Stimulated activated naive CD8-positive, alpha-beta T cell treated with anti-CD3 and anti-CD28 coated beads, Interleukin-15, Interleukin-2, amounts not matched to agents 100 ng/mL and 50 ng/mL, for 24 hours (primary cell): ENCODE results near the gene MORN4.
"Not testable (repeated sequence)": the region's sequence is repeated elsewhere in the genome, so short reads cannot be mapped to it uniquely, and the experiment has no call there.

Experiments
- H3K27ac Mint-ChIP-seq: one replicate; pipeline ENCODE4 v1.8.0; 2021; ENCODE audit warnings: mild to moderate bottlenecking, mixed read lengths
- H3K27me3 Mint-ChIP-seq: one replicate; pipeline ENCODE4 v1.8.0; 2021; ENCODE audit warnings: mixed read lengths
- H3K36me3 Mint-ChIP-seq: one replicate; pipeline ENCODE4 v1.8.0; 2021; ENCODE audit warnings: low read depth, mixed read lengths
- H3K4me1 Mint-ChIP-seq: one replicate; pipeline ENCODE4 v1.8.0; 2021; ENCODE audit warnings: low read depth, mixed read lengths
- H3K4me3 Mint-ChIP-seq: one replicate; pipeline ENCODE4 v1.8.0; 2021; ENCODE audit warnings: mild to moderate bottlenecking, mixed read lengths
- H3K9me3 Mint-ChIP-seq: one replicate; pipeline ENCODE4 v1.8.0; 2021; ENCODE audit warnings: mixed read lengths

Gene MORN4

DNA sequence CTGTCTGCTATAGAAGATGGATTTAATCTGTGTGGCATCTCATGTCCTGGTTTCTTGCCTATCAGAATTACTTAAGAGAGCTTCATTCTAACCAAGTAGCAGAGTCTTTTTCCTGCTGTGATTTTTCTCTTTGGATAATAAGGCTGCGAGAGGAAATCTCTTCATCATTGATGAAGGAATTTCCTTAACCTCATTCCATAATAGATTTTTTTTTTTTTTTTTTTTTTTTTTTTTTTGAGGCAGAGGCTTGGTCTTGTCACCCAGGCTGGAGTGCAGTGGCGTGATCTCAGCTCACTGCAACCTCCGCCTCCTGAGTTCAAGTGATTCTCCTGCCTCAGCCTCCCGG lies 16.1 kb upstream of the MORN4 start:
- Mint-ChIP-seq H3K4me1 (peaks cover 17% of the 10 kb centered on the region), H3K36me3 (peaks cover 36% of the 10 kb centered on the region), H3K4me3 (peak overlapping the region; percentile 28)

DNA sequence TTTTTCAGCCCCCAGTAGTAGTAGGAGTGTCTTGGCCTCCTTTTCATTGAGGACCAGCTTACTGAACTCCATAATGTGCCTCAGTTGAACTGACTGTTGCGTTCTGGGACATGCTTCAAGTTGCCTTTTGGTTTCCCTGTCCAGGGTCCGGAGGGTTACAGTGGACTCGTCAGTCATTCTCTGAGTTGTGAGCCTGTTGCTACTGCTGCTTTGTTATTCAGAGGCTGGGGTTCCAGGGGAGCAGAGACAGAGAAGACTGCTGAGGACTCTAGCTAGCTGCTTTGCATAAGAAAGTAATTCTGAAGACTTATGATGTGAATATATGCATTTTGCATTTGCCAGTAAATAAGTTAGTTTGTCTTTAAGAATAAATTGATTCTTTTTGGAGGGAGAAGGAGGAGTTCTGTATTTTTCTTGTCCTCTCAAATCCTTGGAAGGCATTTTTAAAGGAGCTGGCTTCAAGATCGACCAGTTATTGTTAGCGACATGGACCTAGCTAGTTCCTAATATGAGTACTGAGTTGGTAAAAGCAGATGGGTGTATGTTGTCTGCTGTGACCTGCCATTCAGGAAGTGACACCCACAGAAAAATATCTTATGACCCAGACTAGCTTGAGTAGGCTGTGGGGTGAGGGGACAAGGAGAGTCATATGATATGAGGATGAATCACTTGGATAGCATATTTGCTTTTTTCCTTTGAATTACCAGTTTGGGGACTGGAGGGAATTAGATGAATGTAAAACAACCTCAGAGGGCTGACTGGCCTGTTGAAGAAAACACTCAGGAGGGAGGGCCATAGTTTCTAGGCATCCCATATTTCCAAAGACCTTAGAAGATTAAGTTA lies 15.5 kb upstream of the MORN4 start:
- Mint-ChIP-seq H3K4me3 (peak overlapping the region; percentile 28), H3K36me3 (peaks cover 35% of the 10 kb centered on the region), H3K9me3 (no peaks in the 10 kb centered on the region), H3K27me3 (no peaks in the 10 kb centered on the region), H3K27ac (peak overlapping the region; percentile 15), H3K4me1 (peaks cover 17% of the 10 kb centered on the region)

More for the DNA sequence above, 16.1 kb upstream of the MORN4 start:
- peak overlapping the region; percentile 15 for H3K27ac Mint-ChIP-seq
- not testable (repeated sequence) for H3K9me3 Mint-ChIP-seq, H3K27me3 Mint-ChIP-seq

DNA sequence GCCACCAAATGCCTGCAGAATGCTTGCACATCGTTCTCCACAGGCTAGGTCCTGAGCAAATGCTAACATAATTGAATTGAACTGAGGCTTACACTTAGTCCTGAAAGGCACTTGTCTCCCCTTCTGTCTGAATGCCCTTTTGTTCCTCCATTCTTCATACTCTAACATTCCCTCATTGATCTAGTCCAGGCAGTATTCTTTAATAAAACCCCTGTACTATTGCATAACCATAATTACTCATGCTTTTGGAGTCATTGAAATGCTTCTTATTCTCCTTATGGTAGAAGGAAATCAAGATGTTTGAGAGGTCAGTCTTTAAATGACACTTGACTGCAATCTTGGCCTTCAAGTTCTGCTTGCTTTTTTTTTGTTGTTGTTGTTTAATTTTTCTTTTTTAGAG lies 14.3 kb upstream of the MORN4 start:
- Mint-ChIP-seq H3K27me3 (no peaks in the 10 kb centered on the region), H3K36me3 (peaks cover 30% of the 10 kb centered on the region), H3K4me1 (peaks cover 21% of the 10 kb centered on the region), H3K9me3 (no peaks in the 10 kb centered on the region), H3K27ac (no peak overlapping the region), H3K4me3 (no peak overlapping the region)

DNA sequence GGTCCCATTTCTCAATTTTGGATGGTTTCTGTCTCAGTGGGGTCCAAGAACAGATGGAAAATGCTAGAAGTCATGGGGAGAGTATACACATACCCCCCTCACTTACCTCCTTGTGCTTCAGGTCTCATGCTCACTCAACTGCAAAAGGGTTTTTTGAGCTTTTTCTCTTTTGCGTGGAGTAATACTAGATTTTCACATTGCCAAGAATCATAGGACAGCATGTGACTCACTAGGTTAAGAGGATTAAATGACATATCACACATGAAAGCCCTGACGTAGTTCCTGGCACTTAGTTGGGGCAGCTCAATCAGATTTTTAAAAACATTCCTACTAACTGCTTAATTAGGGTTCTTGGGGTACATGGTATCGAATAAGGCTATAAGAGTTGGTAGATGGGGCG lies 11.6 kb upstream of the MORN4 start:
- H3K27me3 Mint-ChIP-seq, result no peaks in the 10 kb centered on the region
- no peak overlapping the region for H3K4me3 Mint-ChIP-seq
- no peak overlapping the region for H3K27ac Mint-ChIP-seq
- H3K9me3 Mint-ChIP-seq, result no peaks in the 10 kb centered on the region
- H3K36me3 Mint-ChIP-seq, result peaks cover 30% of the 10 kb centered on the region
- peaks cover 37% of the 10 kb centered on the region for H3K4me1 Mint-ChIP-seq

DNA sequence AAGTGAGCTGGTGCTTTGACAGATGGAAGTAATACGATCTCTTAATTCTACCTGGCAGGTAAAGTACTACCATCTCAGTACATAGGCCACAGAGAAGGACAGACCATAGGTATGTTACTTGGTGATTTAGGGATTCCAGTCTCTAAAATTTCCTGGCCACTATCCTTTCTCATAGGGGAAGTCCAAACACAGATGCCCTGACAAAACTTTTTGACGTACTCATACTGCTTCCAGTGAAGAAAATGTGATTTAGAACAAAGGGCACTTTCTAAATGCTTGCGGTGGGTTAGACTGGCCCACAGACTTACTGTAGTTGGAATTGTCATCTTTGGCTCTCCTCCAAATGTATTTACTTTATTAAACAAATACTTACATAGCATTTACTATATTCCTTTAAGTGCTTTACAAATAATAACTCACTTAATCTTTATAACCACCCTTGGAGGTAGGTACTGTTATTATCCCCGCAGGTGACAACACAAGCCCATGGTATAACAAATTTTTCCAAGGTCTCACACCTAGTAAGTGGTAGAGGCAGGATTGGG lies 10.2 kb upstream of the MORN4 start:
- Mint-ChIP-seq H3K4me3 (no peak overlapping the region), H3K4me1 (peaks cover 30% of the 10 kb centered on the region), H3K27ac (no peak overlapping the region), H3K9me3 (no peaks in the 10 kb centered on the region), H3K27me3 (no peaks in the 10 kb centered on the region), H3K36me3 (peaks cover 30% of the 10 kb centered on the region)

DNA sequence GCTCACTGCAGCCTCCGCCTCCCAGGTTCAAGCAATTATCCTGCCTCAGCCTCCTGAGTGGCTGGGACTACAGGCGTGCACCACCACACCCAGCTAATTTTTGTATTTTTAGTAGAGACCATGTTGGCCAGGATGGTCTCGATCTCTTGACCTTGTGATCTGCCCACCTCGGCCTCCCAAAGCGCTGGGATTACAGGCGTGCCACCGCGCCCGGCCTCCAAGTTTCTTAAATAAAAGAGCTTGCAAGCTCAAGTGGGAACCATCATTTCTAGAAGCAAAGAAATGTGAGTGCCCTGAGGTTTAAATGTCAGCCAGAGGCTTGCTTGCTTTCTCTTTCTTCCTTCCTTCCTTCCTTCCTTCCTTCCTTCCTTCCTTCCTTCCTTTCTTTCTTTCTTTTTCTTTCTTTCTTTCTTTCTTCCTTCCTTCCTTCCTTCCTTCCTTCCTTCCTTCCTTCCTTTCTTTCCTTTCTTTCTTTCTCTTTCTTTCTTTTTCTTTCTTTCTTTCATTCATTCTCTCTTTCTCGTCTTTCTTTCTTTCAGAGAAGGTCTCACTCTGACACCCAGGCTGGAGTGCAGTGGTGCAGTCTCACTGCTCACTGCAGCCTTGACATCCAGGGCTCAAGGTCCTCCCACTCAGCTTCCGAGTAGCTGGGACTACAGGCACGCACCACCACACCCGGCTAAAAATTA lies 9.3 kb upstream of the MORN4 start:
- H3K9me3 Mint-ChIP-seq, H3K27ac Mint-ChIP-seq, H3K27me3 Mint-ChIP-seq: not testable (repeated sequence)
- Mint-ChIP-seq H3K4me3 (peak overlapping the region; percentile 45), H3K4me1 (peaks cover 26% of the 10 kb centered on the region), H3K36me3 (peaks cover 28% of the 10 kb centered on the region)

DNA sequence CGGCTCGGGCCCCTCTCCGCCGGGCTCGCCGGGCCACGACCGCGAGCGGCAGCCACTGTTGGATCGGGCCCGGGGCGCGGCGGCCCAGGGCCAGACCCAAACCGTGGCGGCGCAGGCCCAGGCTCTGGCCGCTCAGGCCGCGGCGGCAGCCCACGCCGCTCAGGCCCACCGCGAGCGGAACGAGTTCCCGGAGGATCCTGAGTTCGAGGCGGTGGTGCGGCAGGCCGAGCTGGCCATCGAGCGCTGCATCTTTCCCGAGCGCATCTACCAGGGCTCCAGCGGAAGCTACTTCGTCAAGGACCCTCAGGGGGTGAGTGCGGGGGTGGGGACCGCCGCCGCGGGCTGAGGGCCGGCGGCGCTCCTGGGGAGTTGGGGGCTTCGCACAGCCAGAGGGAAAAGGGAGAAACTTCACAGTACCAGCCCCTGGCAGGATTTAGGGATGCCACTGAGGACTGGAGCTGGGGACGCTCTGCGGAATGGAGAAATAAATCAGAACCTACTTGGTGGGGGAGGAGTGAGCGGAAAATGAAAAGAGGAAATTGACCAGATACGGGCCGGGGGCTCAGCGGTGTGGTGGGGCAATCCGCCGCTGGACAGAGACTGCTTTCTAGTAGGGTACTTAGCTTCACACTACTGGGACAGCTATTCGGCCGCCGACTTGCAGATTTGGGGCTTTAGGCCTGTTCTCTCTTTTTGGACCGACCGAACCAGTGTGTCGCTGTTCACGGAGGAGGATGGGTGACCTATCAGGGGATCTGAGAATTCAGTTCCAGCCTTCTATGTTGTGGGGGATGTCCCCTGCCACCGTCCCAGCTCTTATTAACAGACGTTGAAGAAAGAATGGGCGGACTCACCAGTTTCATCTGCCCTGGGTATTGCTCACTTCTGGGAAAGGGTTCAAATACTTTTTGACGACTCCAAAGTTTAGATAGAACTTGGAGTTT lies 7.8 kb upstream of the MORN4 start:
- H3K27me3 Mint-ChIP-seq, result no peaks in the 10 kb centered on the region
- peaks cover 24% of the 10 kb centered on the region for H3K36me3 Mint-ChIP-seq
- peak overlapping the region; percentile 95 for H3K4me3 Mint-ChIP-seq
- no peaks in the 10 kb centered on the region for H3K9me3 Mint-ChIP-seq
- peaks cover 22% of the 10 kb centered on the region for H3K4me1 Mint-ChIP-seq
- peak overlapping the region; percentile 81 for H3K27ac Mint-ChIP-seq

DNA sequence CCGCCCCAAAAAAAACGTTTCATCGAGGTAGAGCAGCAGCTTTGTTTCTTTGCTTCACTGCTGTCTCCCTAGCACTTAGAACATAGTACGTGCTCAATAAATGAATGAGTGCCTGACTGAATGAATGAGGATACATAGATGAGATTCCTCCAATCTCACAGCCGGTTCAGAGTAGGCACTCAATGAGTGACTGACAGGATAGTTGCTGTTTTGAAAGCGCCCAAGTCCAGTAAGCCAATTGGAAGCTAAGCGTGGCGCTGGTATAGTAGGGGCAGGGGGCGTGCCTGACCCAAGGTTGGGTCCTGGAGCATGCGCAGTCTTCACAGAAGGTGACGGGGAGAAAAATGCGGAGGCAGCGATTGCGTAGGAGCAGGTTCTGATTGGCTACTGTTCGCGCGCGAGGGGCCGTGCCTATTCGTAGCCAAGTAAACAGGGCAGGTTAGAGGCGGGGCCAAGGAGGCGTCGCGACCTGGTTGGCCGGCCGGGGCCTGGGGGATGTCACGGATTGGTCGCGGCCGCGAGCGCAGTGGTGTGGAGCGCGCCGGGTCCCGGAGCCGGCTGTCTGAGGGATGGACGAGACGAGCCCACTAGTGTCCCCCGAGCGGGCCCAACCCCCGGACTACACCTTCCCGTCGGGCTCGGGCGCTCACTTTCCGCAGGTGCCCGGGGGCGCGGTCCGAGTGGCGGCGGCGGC lies 7.0 kb upstream of the MORN4 start, which contains the start of gene PI4K2A:
Gene PI4K2A, plus strand, starts transcription at position 498 of the 694 bp plus-strand sequence. Its CDS starts 72 bp downstream, at position 570.
- H3K27me3 Mint-ChIP-seq, result no peaks in the 10 kb centered on the region
- H3K36me3 Mint-ChIP-seq, result peaks cover 18% of the 10 kb centered on the region
- no peaks in the 10 kb centered on the region for H3K9me3 Mint-ChIP-seq
- peak within 1 kb of the TSS; percentile 81 for H3K27ac Mint-ChIP-seq
- peaks cover 22% of the 10 kb centered on the region for H3K4me1 Mint-ChIP-seq
- H3K4me3 Mint-ChIP-seq, result peak within 1 kb of the TSS; percentile 95

DNA sequence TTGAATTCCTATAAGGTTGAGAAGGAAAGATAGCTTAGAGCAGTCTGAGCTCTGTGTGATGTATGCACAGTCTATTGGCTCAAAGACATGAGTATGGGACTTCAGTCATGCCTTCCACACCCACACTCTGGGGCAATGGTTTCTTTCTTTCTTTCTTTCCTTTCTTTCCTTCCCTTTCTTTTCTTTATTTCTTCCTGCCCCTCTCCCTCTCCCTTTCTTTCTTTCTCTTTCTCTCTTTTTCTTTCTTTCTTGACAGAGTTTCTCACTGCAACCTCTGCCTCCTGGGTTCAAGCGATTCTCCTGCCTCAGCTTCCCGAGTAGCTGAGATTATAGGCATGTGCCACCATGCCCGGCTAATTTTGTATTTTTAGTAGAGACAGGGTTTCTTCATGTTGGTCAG lies 5.8 kb upstream of the MORN4 start:
- Mint-ChIP-seq H3K4me1 (peaks cover 22% of the 10 kb centered on the region), H3K4me3 (peak overlapping the region; percentile 8)
- H3K27ac Mint-ChIP-seq, H3K9me3 Mint-ChIP-seq, H3K27me3 Mint-ChIP-seq, H3K36me3 Mint-ChIP-seq: not testable (repeated sequence)

DNA sequence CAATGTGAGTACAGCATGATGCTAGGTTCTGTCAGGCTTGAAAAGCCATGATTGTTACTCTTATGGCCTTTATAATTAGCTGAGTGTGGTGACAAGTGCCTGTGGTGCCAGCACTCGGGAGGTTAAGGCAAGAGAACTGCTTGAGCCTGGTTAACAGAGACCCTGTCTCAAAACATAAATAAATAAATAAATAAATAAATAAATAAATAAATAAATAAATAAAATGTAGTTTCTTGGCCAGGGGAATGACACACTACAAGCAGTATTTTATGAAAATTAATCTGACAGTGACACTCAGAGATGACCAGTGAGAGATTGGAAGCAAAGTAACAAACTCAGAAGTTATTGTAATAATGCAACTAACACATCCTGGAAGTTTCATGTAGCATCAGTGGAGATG lies 2.3 kb upstream of the MORN4 start:
- no peaks in the 10 kb centered on the region for H3K9me3 Mint-ChIP-seq
- H3K27me3 Mint-ChIP-seq, result no peaks in the 10 kb centered on the region
- H3K4me3 Mint-ChIP-seq, result no peak overlapping the region
- H3K36me3 Mint-ChIP-seq, result no peaks in the 10 kb centered on the region
- peaks cover 25% of the 10 kb centered on the region for H3K4me1 Mint-ChIP-seq
- no peak overlapping the region for H3K27ac Mint-ChIP-seq

DNA sequence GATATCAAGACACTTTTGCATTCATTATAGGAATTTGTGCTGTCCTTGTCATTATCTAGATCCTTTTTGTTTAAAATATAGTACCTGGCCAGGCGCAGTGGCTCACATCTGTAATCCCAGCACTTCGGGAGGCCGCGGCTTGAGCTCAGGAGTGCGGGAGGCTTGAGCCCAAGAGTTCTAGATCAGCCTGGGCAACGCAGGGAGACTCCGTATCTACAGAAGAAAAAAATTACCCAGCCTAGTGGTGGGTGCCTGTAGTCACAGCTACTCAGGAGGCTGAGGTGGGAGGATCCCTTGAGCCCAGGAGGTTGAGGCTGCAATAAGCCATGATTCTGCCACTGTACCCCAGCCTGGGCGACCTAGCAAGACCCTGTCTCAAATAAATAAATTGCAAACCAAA lies 621 bp upstream of the MORN4 start:
- Mint-ChIP-seq H3K9me3 (no peaks in the 10 kb centered on the region), H3K27me3 (no peaks in the 10 kb centered on the region), H3K36me3 (no peaks in the 10 kb centered on the region), H3K27ac (peak overlapping the region; percentile 93), H3K4me3 (peak overlapping the region; percentile 99), H3K4me1 (peaks cover 18% of the 10 kb centered on the region)

DNA sequence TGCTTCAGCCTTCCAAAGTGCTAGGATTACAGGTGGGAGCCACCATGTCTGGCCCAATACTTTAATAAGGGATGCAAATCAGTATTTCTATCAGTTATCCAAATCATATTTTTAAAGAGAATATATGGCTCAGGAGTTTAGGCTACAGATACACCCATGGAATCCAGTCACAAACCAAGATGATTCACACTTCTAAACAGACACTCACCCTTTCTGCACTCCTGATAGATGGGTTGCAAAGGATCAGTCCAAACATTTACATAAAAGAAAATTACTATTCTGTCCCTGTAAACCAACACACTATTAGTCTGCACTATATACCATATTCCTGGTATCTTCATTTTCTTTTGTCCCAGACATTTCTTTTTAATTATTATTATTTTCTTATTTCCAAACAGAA lies 2.2 kb downstream of the MORN4 start:
- Mint-ChIP-seq H3K27me3 (no peaks in the 10 kb centered on the region), H3K36me3 (no peaks in the 10 kb centered on the region), H3K4me1 (peaks cover 18% of the 10 kb centered on the region), H3K9me3 (no peaks in the 10 kb centered on the region), H3K27ac (no peak overlapping the region), H3K4me3 (no peak overlapping the region)

DNA sequence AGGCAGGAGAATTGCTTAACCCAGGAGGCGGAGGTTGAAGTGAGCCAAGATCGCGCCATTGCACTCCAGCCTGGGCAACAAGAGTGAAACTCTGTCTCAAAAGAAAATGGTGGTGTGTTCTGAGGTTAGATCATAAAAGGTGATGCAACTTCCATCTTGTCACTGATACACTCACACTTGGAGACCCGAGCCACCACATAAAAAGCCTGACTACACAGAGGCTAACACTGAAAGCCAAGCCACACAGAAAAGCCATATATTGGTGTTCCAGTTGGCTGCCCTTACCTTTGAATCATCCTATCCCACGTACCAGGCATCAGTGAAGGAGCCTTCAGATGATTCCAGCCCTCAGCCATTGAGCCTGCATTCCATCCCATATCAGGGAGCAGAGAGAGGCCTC lies 4.0 kb downstream of the MORN4 start:
- Mint-ChIP-seq H3K27ac (no peak overlapping the region), H3K4me3 (no peak overlapping the region), H3K9me3 (no peaks in the 10 kb centered on the region), H3K4me1 (peaks cover 18% of the 10 kb centered on the region), H3K27me3 (no peaks in the 10 kb centered on the region), H3K36me3 (no peaks in the 10 kb centered on the region)

DNA sequence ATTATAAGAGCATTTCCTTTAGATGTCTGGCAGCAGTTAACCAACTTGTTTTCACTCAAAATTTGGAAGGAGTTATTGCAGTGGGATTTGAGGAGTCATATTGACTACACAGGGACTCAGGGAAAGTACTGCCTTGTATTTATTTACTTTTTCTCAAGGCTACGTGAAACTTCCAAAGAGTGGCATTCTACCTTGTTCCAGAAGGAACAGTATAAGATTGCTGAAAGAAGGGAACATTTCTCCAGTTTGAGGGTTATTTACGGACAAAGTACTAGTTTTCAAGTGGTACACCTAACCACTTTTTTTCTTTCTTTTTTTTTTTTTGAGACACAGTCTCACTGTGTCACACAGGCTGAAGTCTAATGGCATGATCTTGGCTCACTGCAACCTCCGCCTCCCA lies 5.1 kb downstream of the MORN4 start:
- Mint-ChIP-seq H3K27ac (no peak overlapping the region), H3K36me3 (no peaks in the 10 kb centered on the region), H3K27me3 (no peaks in the 10 kb centered on the region), H3K4me1 (peaks cover 10% of the 10 kb centered on the region), H3K4me3 (no peak overlapping the region), H3K9me3 (no peaks in the 10 kb centered on the region)
